DOHH2 (cell line): Measurements from ENCODE around the gene MGAT4C.

Source experiments
- H3F3A ChIP-seq: fragments of 200-600 bp; sonication (generic), shearing (Covaris generic); 2 replicates; pipeline ENCODE4 v1.6.0; 2016; ENCODE audit warnings: antibody characterized with exemption, mild to moderate bottlenecking; ENCODE audit not compliant: control insufficient read depth, insufficient read depth
- H3K27ac ChIP-seq: fragments of 200-600 bp; sonication (generic); 2 replicates; pipeline ENCODE4 v1.5.1; 2014; ENCODE audit warnings: low read depth, mild to moderate bottlenecking, low read length, moderate library complexity
- H3K27me3 ChIP-seq: fragments of 200-600 bp; sonication (generic); 2 replicates; pipeline ENCODE4 v1.6.1; 2014; ENCODE audit warnings: mild to moderate bottlenecking, low read length, mixed read lengths; ENCODE audit not compliant: control insufficient read depth
- H3K36me3 ChIP-seq: fragments of 200-600 bp; sonication (generic); 2 replicates; pipeline ENCODE4 v1.6.1; 2014; ENCODE audit warnings: mild to moderate bottlenecking, low read length, moderate library complexity, mixed read lengths; ENCODE audit not compliant: control insufficient read depth
- H3K4me1 ChIP-seq: fragments of 200-600 bp; sonication (generic); 2 replicates; pipeline ENCODE4 v1.6.1; 2014; ENCODE audit warnings: mild to moderate bottlenecking, low read length, mixed read lengths; ENCODE audit not compliant: control insufficient read depth
- H3K4me2 ChIP-seq: fragments of 200-600 bp; sonication (generic); 2 replicates; pipeline ENCODE4 v1.6.0; 2014; ENCODE audit warnings: mild to moderate bottlenecking, low read length, moderate library complexity
- H3K4me3 ChIP-seq: fragments of 200-600 bp; sonication (generic); 2 replicates; pipeline ENCODE4 v1.5.1; 2014; ENCODE audit warnings: mild to moderate bottlenecking, low read length, mixed read lengths
- H3K79me2 ChIP-seq: fragments of 200-600 bp; sonication (generic); 2 replicates; pipeline ENCODE4 v1.6.1; 2014; ENCODE audit warnings: mild to moderate bottlenecking, low read length, mixed read lengths; ENCODE audit not compliant: control insufficient read depth
- H3K9me2 ChIP-seq: fragments of 200-600 bp; sonication (generic); replicated peaks from 2 replicates; pipeline ENCODE4 v1.6.1; 2014; ENCODE audit warnings: mild to moderate bottlenecking, low read length, mixed read lengths; ENCODE audit not compliant: control insufficient read depth
- H3K9me3 ChIP-seq: fragments of 200-600 bp; sonication (generic); 2 replicates; pipeline ENCODE4 v1.6.1; 2014; ENCODE audit warnings: antibody characterized with exemption, low read length, mixed read lengths; ENCODE audit not compliant: control insufficient read depth, insufficient read depth
- H4K20me1 ChIP-seq: fragments of 200-600 bp; sonication (generic); 2 replicates; pipeline ENCODE4 v1.6.0; 2014; ENCODE audit warnings: low read depth, mild to moderate bottlenecking, antibody characterized with exemption, low read length, moderate library complexity; ENCODE audit not compliant: control insufficient read depth, insufficient read depth
- CTCF ChIP-seq: fragments of 200-600 bp; sonication (generic); IDR thresholded peaks from one replicate; pipeline ENCODE4 v1.5.1; 2014; ENCODE audit warnings: antibody characterized with exemption, mild to moderate bottlenecking, low read depth, low read length; ENCODE audit not compliant: poor library complexity, severe bottlenecking
- EZH2phosphoT487 ChIP-seq: fragments of 200-600 bp; sonication (generic); IDR thresholded peaks from 2 replicates; pipeline ENCODE4 v1.6.1; 2017; ENCODE audit warnings: borderline replicate concordance, mild to moderate bottlenecking, antibody characterized with exemption, low read length, moderate library complexity, mixed read lengths

Gene MGAT4C

DNA sequence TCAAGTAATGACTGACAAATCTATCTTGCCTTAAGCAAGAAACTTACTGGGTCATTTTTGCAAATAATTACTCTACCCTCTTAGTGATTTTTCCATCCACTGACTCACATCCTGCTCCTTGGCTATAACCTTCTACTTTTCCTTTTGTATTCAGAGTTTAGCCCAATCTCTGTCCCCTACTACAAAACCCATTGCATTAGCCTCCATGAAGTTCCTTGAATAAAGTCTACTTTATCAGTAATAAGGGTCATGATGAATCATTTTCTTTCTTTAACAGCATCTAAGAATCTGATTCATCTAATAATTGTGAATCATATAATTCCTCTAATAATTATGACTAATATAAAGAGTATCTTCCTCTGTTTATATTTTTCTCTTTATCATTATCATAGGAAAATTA, 249.5 kb downstream of the MGAT4C start:
- no peaks in the 10 kb centered on the region for H3K27me3 ChIP-seq
- H4K20me1 ChIP-seq = no peaks in the 10 kb centered on the region
- no peaks in the 10 kb centered on the region for H3K4me1 ChIP-seq
- no peaks in the 10 kb centered on the region for H3K36me3 ChIP-seq
- no peaks in the 10 kb centered on the region for H3K9me3 ChIP-seq
- H3K79me2 ChIP-seq = no peaks in the 10 kb centered on the region
- no peaks in the 10 kb centered on the region for H3K9me2 ChIP-seq
- TF ChIP-seq EZH2phosphoT487 = no peak
- TF ChIP-seq CTCF = no peak
- H3F3A ChIP-seq = no peaks in the 10 kb centered on the region
- H3K4me3 ChIP-seq = no peak overlapping the region
- no peak overlapping the region for H3K4me2 ChIP-seq
- no peak overlapping the region for H3K27ac ChIP-seq

- H3K9me2 ChIP-seq = no peaks in the 10 kb centered on the region
- H4K20me1 ChIP-seq = no peaks in the 10 kb centered on the region
- TF ChIP-seq CTCF (no peak), EZH2phosphoT487 (no peak)
- no peaks in the 10 kb centered on the region for H3K27me3 ChIP-seq
- no peak overlapping the region for H3K4me2 ChIP-seq
- H3K79me2 ChIP-seq = no peaks in the 10 kb centered on the region
- H3K4me3 ChIP-seq = no peak overlapping the region
- peaks cover 4% of the 10 kb centered on the region; the same call in 1 of the 2 replicates for H3K9me3 ChIP-seq
- no peaks in the 10 kb centered on the region for H3K4me1 ChIP-seq
- no peaks in the 10 kb centered on the region for H3F3A ChIP-seq
- no peaks in the 10 kb centered on the region for H3K36me3 ChIP-seq
- H3K27ac ChIP-seq = no peak overlapping the region
These were observed 258.1 kb downstream of the MGAT4C start for GRCh38 chr12:85998074-85998473.

DNA sequence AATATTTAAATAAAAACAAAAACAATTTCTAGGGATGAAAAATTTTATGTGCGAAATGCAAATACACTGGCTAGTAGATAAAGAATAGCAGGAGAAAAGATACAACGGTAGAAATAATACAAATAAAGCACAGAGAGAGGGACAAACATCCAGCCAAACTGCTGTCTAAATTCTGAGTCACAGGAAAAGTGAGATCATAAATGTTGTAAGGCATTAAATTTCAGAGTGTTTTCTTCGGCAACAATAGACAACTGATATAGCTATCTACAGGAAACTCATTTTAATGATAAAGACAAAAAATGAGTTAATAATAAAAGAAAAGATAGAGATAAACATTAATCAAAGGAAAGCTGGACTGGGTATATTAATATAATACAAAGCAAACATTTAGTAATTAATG, 259.9 kb downstream of the MGAT4C start:
- Histone ChIP-seq H3K9me2 (no peaks in the 10 kb centered on the region), H3F3A (no peaks in the 10 kb centered on the region), H3K9me3 (peaks cover 15% of the 10 kb centered on the region; the same call in 1 of the 2 replicates), H4K20me1 (no peaks in the 10 kb centered on the region), H3K36me3 (no peaks in the 10 kb centered on the region), H3K4me1 (no peaks in the 10 kb centered on the region), H3K4me3 (no peak overlapping the region), H3K27ac (no peak overlapping the region), H3K27me3 (no peaks in the 10 kb centered on the region), H3K79me2 (no peaks in the 10 kb centered on the region), H3K4me2 (no peak overlapping the region)
- TF ChIP-seq CTCF (no peak), EZH2phosphoT487 (no peak)

- Histone ChIP-seq H3K9me2 (no peaks in the 10 kb centered on the region), H3K27me3 (no peaks in the 10 kb centered on the region), H3K4me2 (no peak overlapping the region), H3K4me1 (no peaks in the 10 kb centered on the region), H3F3A (no peaks in the 10 kb centered on the region), H4K20me1 (no peaks in the 10 kb centered on the region), H3K79me2 (no peaks in the 10 kb centered on the region), H3K36me3 (no peaks in the 10 kb centered on the region), H3K4me3 (no peak overlapping the region), H3K9me3 (peaks cover 17% of the 10 kb centered on the region; the same call in 1 of the 2 replicates), H3K27ac (no peak overlapping the region)
- TF ChIP-seq EZH2phosphoT487 = no peak
- TF ChIP-seq CTCF = no peak
These were observed 262.4 kb downstream of the MGAT4C start for GRCh38 chr12:85993746-85994145.
